HFF-Myc (cell line): ENCODE measurements around the gene LOXL4.

ENCODE experiments used
- DNase-seq: peaks from one replicate; pipeline ENCODE4 v3.0.0-alpha.2; 2011; ENCODE audit warnings: low read depth; ENCODE audit errors: extremely low read depth
- H3K4me3 ChIP-seq: replicated peaks from 2 replicates; pipeline ENCODE4 v1.5.1; 2011; ENCODE audit warnings: low read depth, mild to moderate bottlenecking, control low read depth, low read length
- TF ChIP-seq, protein P1 (sequence below): IDR thresholded peaks from 2 replicates; pipeline ENCODE4 v1.5.1; 2012; ENCODE audit warnings: mild to moderate bottlenecking, low read depth, low read length, control low read depth; ENCODE audit errors: missing control alignments

LOXL4 gene

DNA sequence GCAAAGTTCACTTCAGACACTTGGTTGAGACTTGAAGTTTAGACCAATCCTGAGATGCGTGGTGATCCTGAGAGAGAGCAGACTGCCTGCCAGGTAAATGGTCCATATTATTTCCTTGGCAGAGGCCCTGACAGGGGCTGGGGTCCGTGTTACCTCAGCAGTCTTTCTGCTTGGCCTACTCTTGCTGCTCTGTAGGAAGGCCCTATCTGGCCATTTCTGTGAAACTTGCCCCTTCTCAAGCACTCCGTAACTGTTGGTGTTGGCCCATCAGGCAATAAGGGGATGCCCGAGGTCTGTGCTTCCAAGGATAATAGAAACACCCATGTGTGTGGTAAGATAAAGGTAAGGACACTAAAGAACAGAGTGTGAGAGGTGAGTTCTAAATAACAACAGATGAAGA lies 20.0 kb downstream of the LOXL4 start:
- H3K4me3 ChIP-seq = no peak overlapping the region
- DNase-seq = no peak
- TF ChIP-seq, protein P1, sequence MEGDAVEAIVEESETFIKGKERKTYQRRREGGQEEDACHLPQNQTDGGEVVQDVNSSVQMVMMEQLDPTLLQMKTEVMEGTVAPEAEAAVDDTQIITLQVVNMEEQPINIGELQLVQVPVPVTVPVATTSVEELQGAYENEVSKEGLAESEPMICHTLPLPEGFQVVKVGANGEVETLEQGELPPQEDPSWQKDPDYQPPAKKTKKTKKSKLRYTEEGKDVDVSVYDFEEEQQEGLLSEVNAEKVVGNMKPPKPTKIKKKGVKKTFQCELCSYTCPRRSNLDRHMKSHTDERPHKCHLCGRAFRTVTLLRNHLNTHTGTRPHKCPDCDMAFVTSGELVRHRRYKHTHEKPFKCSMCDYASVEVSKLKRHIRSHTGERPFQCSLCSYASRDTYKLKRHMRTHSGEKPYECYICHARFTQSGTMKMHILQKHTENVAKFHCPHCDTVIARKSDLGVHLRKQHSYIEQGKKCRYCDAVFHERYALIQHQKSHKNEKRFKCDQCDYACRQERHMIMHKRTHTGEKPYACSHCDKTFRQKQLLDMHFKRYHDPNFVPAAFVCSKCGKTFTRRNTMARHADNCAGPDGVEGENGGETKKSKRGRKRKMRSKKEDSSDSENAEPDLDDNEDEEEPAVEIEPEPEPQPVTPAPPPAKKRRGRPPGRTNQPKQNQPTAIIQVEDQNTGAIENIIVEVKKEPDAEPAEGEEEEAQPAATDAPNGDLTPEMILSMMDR = no peak

DNA sequence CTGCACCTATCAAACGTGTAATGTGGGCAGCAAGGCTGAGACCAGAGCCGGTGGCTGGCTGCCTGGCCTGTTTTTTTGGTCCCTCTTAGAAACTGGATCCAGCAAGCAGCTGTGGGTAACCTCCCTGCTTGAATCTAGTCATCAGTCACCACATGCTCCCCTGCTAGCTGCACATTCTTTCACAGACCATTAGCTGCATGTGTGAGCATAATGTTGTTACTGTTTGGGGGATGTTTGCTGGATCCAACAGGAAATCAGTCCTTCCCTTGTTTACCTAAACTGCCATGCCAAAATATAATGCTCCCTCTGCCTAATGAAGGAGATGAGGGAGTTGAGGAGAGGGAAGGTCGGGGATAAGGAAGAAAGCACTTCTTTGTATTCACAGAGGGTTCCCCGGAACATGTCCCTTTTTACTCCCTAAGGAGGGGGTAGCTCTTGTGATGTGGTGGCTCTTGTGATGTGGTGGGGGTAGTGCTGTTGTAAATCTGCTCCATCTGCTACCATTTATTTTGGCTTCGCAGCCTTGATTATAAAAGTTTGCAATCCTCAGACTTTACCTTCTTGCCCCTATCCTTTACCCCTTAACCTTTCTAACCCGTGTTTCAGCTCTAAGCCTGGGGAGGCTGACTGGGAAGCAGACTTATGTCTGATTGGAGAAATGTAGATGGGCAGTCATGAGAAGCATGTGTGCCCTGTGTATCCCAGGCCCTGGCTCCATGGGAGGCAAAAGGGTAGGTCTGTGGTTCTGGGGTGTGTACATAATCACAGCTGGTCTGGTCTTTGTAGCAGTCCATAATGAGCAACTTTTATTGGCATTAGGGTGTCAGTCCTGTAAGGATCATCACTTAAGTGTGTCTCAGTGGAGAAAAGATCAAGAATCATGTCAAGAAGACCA lies 20.8 kb downstream of the LOXL4 start:
- no peak overlapping the region for H3K4me3 ChIP-seq
- TF ChIP-seq, protein P1 = no peak
- DNase-seq = peak; percentile 70

DNA sequence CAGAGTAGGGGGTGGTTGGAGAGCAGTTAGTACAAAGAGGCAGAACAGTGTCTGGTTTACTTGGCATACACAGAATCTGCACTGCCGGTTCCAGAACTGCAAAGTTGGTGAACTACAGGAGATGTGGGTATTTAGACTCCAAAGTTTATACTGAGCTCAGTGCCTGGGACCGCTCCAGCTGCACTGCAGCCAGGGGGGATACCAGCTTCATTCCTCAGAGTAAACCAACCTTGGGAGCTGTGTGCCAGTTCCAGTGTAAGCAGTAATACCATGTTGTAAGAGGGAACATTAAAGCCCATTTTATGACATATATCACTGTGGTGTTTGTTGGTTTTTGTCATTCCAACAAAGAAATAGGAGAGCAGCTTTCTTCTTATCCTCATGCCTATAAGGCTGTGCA lies 23.4 kb downstream of the LOXL4 start:
- TF ChIP-seq, protein P1 = no peak
- no peak for DNase-seq

DNA sequence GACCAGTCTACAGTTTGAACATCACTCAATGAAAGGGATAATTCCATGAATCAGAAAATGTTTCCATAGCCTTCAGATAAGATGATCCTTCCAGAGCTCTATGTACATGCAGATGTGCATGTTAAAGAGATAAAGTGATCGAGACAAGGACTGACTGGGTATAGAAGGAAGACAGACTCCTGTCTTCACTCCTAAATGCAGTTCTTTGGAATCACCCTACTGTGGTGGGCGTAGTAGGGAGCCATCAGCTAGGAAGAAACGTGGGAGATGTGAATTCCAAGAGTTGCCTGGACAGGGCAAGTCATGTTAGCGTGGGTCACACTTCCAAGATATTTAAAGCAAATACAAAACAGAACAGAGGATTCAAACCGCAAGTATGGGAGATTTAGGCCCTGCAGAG lies 23.9 kb downstream of the LOXL4 start:
- TF ChIP-seq, protein P1 = no peak
- H3K4me3 ChIP-seq = no peak overlapping the region
- no peak for DNase-seq

More for the DNA sequence above, 23.4 kb downstream of the LOXL4 start:
- H3K4me3 ChIP-seq = no peak overlapping the region

DNA sequence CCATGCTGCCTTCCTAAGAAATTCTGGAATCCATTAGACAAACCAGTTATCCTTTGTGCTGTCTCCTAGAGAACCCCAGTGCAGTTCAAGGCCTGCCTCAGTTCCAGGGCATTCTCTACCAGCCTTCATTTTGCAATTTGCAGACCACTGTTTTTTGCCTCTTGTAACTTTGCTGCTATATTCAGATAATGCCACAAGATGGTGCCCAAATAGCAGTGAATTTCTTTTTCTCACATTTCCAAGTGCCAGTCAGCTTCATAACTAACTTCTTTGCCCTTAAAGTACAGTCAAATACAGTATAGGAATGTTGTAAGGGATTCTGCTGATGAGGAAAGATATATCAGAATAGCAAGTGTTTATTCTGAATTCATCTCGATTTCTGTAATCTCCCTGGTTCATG lies 25.2 kb downstream of the LOXL4 start:
- H3K4me3 ChIP-seq = no peak overlapping the region
- TF ChIP-seq, protein P1 = peak; percentile 44
- DNase-seq = no peak

DNA sequence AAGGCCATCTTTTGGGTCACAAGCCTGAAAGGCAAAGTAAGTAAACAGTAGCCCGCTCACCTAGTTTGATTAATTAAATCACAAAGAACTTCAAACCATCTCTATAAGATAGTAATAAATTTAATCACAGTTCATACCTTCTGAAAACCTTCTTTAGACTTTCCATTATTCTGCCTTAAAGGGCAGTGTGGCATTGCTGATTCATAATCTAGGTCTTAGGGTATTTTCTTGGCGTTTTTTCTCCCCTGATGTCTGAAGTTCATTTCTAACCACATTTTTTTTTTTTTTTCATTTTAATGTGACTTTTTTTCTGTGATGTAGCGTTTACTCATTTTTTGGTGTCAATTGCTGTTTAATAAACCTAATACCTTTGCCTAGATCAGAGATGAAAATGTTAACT lies 27.5 kb downstream of the LOXL4 start:
- DNase-seq = no peak
- TF ChIP-seq, protein P1 = no peak
- H3K4me3 ChIP-seq = no peak overlapping the region
